Heart left ventricle (tissue), 13 donors: ENCODE measurements around the gene LGALS1.

Experiments
- POLR2A ChIP-seq, 2 donors: fragments of 450-650 bp; IDR thresholded peaks; one replicate each; pipeline ENCODE4 v1.6.1; 2017; ENCODE audit warnings: antibody characterized with exemption in 2 of 2, mild to moderate bottlenecking in 2 of 2, moderate library complexity in 2 of 2
- TF ChIP-seq, protein P1 (sequence below), 12 donors: fragments of 200-600 bp; sonication (generic) in 4 of 12; IDR thresholded peaks; one replicate each; pipeline versions ENCODE4 v1.5.0 to v1.8.0; 2018 to 2022; ENCODE audit warnings: antibody characterized with exemption in 12 of 12, mild to moderate bottlenecking in 5 of 12
- donor health status: ischemic (EF 13 %, LVEDD 7.1; RV severe dilation, severe dysfunction).
- donor health status: DM: no; HTN: yes; CAD: no.
- donor health status: DM: no; HTN: no; CAD: no.
- donor health status: ischemic (EF 25% LVEDD 6.9; RV normal size, moderate dysfunction).
- donor health status: ischemic (EF 25% LVEDD 5.7; RV mildly dilated, moderate dysfunction).
- donor health status: ischemic (EF 35%, LVEDD 5.7; RV mildly dilated, moderate dysfunction).
- donor health status: nonischemic (EF 11% LVEDD 7.7; RV severe dilation, severe dysfunction).
- donor health status: DM: yes; HTN: yes; CAD: no.
- donor health status: PGD.
- donor health status: ischemic (EF 29% LVEDD 5.4; RV normal size, mild dysfunction).
- donor health status: nonischemic (EF 23%, LVEDD 6.1; RV moderate dilation, normal function).

DNA sequence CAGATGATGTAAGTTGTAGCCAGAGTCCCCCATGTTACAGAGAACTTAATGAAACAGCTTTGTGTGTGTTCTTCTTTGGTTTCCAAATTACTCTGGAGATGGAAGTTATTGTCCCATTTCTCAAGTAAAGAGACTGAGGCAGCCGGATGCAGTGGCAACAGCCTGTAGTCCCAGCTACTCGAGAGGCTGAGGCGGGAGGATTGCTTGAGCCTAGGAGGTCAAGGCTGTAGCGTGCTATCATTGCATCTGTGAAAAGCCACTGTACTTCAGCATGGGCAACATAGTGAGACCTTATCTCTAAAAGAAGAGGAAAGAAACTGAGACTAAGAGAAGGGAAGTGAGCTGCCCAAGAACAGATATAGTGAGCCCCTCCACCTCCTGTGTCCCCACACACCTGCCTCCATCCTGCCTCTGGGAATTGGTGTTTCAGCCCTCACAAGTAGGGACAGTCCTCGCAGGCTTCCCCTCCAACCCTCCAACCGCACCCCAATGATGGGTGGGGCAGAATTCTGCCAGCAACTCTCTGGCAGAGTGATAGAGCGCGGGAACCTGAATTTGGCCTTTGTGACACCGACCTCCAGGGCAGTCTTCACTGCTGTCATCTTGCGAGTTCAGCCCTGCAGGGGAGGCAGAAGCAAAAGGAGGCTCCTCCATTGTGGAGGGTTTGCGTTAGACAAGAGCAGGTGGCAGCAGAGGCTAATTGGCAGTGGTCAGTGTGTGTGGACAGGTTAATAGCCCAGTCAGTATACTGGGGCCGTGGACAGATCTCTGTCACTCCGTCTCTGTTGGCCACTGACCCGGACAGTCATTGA, 15.3 kb upstream of the LGALS1 start:
- TF ChIP-seq, protein P1, sequence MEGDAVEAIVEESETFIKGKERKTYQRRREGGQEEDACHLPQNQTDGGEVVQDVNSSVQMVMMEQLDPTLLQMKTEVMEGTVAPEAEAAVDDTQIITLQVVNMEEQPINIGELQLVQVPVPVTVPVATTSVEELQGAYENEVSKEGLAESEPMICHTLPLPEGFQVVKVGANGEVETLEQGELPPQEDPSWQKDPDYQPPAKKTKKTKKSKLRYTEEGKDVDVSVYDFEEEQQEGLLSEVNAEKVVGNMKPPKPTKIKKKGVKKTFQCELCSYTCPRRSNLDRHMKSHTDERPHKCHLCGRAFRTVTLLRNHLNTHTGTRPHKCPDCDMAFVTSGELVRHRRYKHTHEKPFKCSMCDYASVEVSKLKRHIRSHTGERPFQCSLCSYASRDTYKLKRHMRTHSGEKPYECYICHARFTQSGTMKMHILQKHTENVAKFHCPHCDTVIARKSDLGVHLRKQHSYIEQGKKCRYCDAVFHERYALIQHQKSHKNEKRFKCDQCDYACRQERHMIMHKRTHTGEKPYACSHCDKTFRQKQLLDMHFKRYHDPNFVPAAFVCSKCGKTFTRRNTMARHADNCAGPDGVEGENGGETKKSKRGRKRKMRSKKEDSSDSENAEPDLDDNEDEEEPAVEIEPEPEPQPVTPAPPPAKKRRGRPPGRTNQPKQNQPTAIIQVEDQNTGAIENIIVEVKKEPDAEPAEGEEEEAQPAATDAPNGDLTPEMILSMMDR (IDR thresholded peaks at IDR 0.05) = no peak
- no peak for TF ChIP-seq POLR2A (IDR thresholded peaks at IDR 0.05)
